ENCODE data around the gene ABLIM2. TPM values are rescaled to one million over a fixed set of nuclear protein-coding genes. Genes with fewer than 3 reads are reported as not detected.

ABLIM2 gene
- total and polyA plus RNA-seq, 2 of the 4 experiments (the other 2 are of a cell fraction), result under 0.01 to 0.10 TPM

- 83% methylated on average over 2 of the region's 7 CpGs; no CpG with 5 or more reads in 1 of the 2 experiments for WGBS, 2 experiments (ENCODE audit: extremely low coverage in 2 of 2, insufficient read length in 1 of 2)
These were observed 68.8 kb downstream of the ABLIM2 start for GRCh38 chr4:8089862-8090261.

More at GRCh38 chr4:8089862-8090261, 68.8 kb downstream of the ABLIM2 start:
- no peak overlapping the region for H3K56ac ChIP-seq (ENCODE audit: extremely low read depth, insufficient read depth, low read length)
- H3K27ac ChIP-seq (ENCODE audit: insufficient read depth, low read length), result no peak overlapping the region
- ATAC-seq (ENCODE audit: low read depth), result no peak
- no peaks in the 10 kb centered on the region for H3K9me1 ChIP-seq (ENCODE audit: insufficient read depth, low read length)
- H4K5ac ChIP-seq (ENCODE audit: low read depth, low read length), result no peak overlapping the region
- no peak overlapping the region for H2AK9ac ChIP-seq (replicated peaks; ENCODE audit: low read depth, low read length, poor library complexity)
- H2AK5ac ChIP-seq (ENCODE audit: low read depth, low read length), result no peak overlapping the region
- no peaks in the 10 kb centered on the region for H4K20me1 ChIP-seq (ENCODE audit: insufficient read depth, low read length)
- no peaks in the 10 kb centered on the region for H3K4me1 ChIP-seq (ENCODE audit: control insufficient read depth, insufficient read depth, low read length)
- no peak overlapping the region for H4K8ac ChIP-seq (ENCODE audit: low read depth in 2 of 2, low read length in 2 of 2)
- no peak overlapping the region for H3K4me3 ChIP-seq (ENCODE audit: insufficient read depth, low read depth, low read length)
- dilution Hi-C loops (cut with HindIII; ENCODE audit: low sequenced_read_pairs, unreplicated experiment), result no loop called here
- H3K27me3 ChIP-seq (ENCODE audit: control insufficient read depth, insufficient read depth, low read length), result peaks cover 12% of the 10 kb centered on the region
- H3K14ac ChIP-seq (replicated peaks; ENCODE audit: low read depth, low read length), result no peak overlapping the region
- H4K91ac ChIP-seq (ENCODE audit: insufficient read depth, low read depth, low read length), result no peak overlapping the region
- no peak overlapping the region for H2AFZ ChIP-seq (replicated peaks; ENCODE audit: low read length, poor library complexity)
- no peak overlapping the region for H3K23ac ChIP-seq (ENCODE audit: low read depth, low read length)
- in situ Hi-C loops (cut with MboI; ENCODE audit: low sequenced_read_pairs), result no loop called here
- ChIA-PET POLR2A (ENCODE audit: unreplicated experiment) (no interaction called here), CTCF (no interaction called here)
- no peaks in the 10 kb centered on the region for H3K36me3 ChIP-seq (ENCODE audit: control insufficient read depth, insufficient read depth, low read length)
- no peak overlapping the region for H2BK120ac ChIP-seq (ENCODE audit: low read depth, low read length)
- TF ChIP-seq CHD1 (IDR thresholded peaks at IDR 0.05; ENCODE audit: low read depth, low read length) (no peak), CTCF (conservative IDR thresholded peaks at IDR 0.05; ENCODE audit: low read depth, low read length) (no peak), ELK1 (IDR thresholded peaks at IDR 0.05; ENCODE audit: borderline replicate concordance, low read depth, low read length) (no peak), CEBPB (IDR thresholded peaks at IDR 0.05; ENCODE audit: low read depth, low read length) (no peak), RCOR1 (IDR thresholded peaks at IDR 0.05; ENCODE audit: insufficient replicate concordance, low read length) (no peak), SMC3 (IDR thresholded peaks at IDR 0.05; ENCODE audit: low read depth, low read length) (no peak), RAD21 (IDR thresholded peaks at IDR 0.05; ENCODE audit: low read length) (no peak), FOS (IDR thresholded peaks at IDR 0.05; ENCODE audit: low read depth, low read length) (no peak)
- no peak overlapping the region for H3K4ac ChIP-seq (ENCODE audit: low read depth, low read length)
- no peak overlapping the region for H2BK20ac ChIP-seq (ENCODE audit: low read depth, low read length)
- H3K4me2 ChIP-seq (ENCODE audit: low read depth, low read length), result no peak overlapping the region
- peaks cover 7% of the 10 kb centered on the region for H3K9me3 ChIP-seq (ENCODE audit: control insufficient read depth, insufficient read depth, low read length)
- DNase-seq, result no peak
- no peak overlapping the region for H2BK5ac ChIP-seq (ENCODE audit: low read depth, low read length, poor library complexity, severe bottlenecking)
- no peak overlapping the region for H3K18ac ChIP-seq (ENCODE audit: low read depth, low read length)
- BruUV-seq (replicated peaks), result no TSS peak
- no peak overlapping the region for H2BK15ac ChIP-seq (ENCODE audit: low read depth, low read length)
- intact Hi-C loops (cut with micrococcal nuclease), result no loop called here
- H3K79me1 ChIP-seq (ENCODE audit: low read depth in 1 of 2, low read length in 2 of 2), result no peaks in the 10 kb centered on the region
- H3K9ac ChIP-seq (ENCODE audit: low read depth, low read length), result no peak overlapping the region
